Measurements from ENCODE around the gene PRPS1.

Gene PRPS1

GRCh38 chrX:107674480-107675364 is 46.4 kb downstream of the PRPS1 start:
- Histone ChIP-seq H3K9me3 (ENCODE audit: control insufficient read depth, low read length) (no peaks in the 10 kb centered on the region), H3K27ac (ENCODE audit: low read depth, low read length, severe bottlenecking) (no peak overlapping the region), H3K4me3 (ENCODE audit: extremely low read depth, insufficient read depth, low read length, poor library complexity, severe bottlenecking) (no peak overlapping the region), H3K36me3 (ENCODE audit: control insufficient read depth, insufficient read depth, low read length) (no peaks in the 10 kb centered on the region), H3K4me1 (ENCODE audit: control insufficient read depth, insufficient read depth, low read length, poor library complexity, severe bottlenecking) (peaks cover 7% of the 10 kb centered on the region)
- 20 to 73% methylated on average over 1 to 3 of the region's 9 CpGs for WGBS, 2 experiments (ENCODE audit: insufficient coverage in 2 of 2)

DNA sequence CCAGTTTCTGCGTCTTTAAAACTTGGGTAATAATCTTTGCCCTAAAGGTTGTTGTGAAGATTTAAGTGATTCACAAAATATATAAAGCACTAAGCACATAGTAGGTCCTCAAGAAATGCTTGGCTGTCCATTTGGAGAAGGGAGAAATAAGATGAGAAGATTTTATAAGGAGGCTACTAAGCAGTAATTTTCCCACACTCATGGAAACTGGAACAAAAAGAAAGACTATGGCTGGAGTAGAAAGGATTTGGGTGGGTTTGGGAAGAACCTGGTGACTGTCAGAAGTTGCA is 47.0 kb downstream of the PRPS1 start:
- peaks cover 7% of the 10 kb centered on the region for H3K4me1 ChIP-seq (ENCODE audit: control insufficient read depth, insufficient read depth, low read length, poor library complexity, severe bottlenecking)
- no peak overlapping the region for H3K4me3 ChIP-seq (ENCODE audit: extremely low read depth, insufficient read depth, low read length, poor library complexity, severe bottlenecking)
- no peaks in the 10 kb centered on the region for H3K36me3 ChIP-seq (ENCODE audit: control insufficient read depth, insufficient read depth, low read length)
- H3K9me3 ChIP-seq (ENCODE audit: control insufficient read depth, low read length) = no peaks in the 10 kb centered on the region
- H3K27ac ChIP-seq (ENCODE audit: low read depth, low read length, severe bottlenecking) = no peak overlapping the region
- no CpG with 5 or more reads among the region's 1 CpG for WGBS, 2 experiments (ENCODE audit: insufficient coverage in 2 of 2)

- H3K36me3 ChIP-seq (ENCODE audit: control insufficient read depth, insufficient read depth, low read length) = no peaks in the 10 kb centered on the region
- peak overlapping the region; percentile 5 for H3K4me3 ChIP-seq (ENCODE audit: extremely low read depth, insufficient read depth, low read length, poor library complexity, severe bottlenecking)
- H3K27ac ChIP-seq (ENCODE audit: low read depth, low read length, severe bottlenecking) = no peak overlapping the region
- H3K4me1 ChIP-seq (ENCODE audit: control insufficient read depth, insufficient read depth, low read length, poor library complexity, severe bottlenecking) = peaks cover 7% of the 10 kb centered on the region
- 43 to 67% methylated on average over 2 to 7 of the region's 9 CpGs for WGBS, 2 experiments (ENCODE audit: insufficient coverage in 2 of 2)
- H3K9me3 ChIP-seq (ENCODE audit: control insufficient read depth, low read length) = no peaks in the 10 kb centered on the region
Observed at GRCh38 chrX:107675823-107676555, 47.7 kb downstream of the PRPS1 start.

GRCh38 chrX:107676559-107677378 is 48.5 kb downstream of the PRPS1 start:
- WGBS, 2 experiments (ENCODE audit: insufficient coverage in 2 of 2) = 53 to 65% methylated on average over 2 to 5 of the region's 30 CpGs
- Histone ChIP-seq H3K4me3 (ENCODE audit: extremely low read depth, insufficient read depth, low read length, poor library complexity, severe bottlenecking) (peak overlapping the region; percentile 5), H3K27ac (ENCODE audit: low read depth, low read length, severe bottlenecking) (no peak overlapping the region), H3K9me3 (ENCODE audit: control insufficient read depth, low read length) (no peaks in the 10 kb centered on the region), H3K36me3 (ENCODE audit: control insufficient read depth, insufficient read depth, low read length) (no peaks in the 10 kb centered on the region), H3K4me1 (ENCODE audit: control insufficient read depth, insufficient read depth, low read length, poor library complexity, severe bottlenecking) (peaks cover 7% of the 10 kb centered on the region)

DNA sequence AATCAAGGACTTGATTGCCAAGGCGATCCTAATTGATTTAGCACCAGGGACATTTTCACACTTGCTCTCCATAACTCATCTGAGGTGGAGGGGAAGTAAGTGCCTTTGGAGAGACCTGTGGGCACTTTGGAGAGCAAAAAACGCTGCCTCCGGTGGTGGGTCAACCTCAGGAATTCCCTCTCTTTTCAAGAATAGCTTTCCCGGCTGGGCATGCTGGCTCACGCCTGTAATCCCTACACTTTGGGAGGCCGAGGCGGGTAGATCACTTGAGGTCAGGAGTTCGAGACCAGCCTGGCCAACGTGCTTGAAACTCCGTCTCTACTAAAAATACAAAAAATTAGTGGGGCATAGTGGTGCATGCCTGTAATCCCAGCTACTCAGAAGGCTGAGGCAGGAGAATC is 49.2 kb downstream of the PRPS1 start:
- no peaks in the 10 kb centered on the region for H3K9me3 ChIP-seq (ENCODE audit: control insufficient read depth, low read length)
- no peak overlapping the region for H3K4me3 ChIP-seq (ENCODE audit: extremely low read depth, insufficient read depth, low read length, poor library complexity, severe bottlenecking)
- H3K27ac ChIP-seq (ENCODE audit: low read depth, low read length, severe bottlenecking) = no peak overlapping the region
- H3K4me1 ChIP-seq (ENCODE audit: control insufficient read depth, insufficient read depth, low read length, poor library complexity, severe bottlenecking) = peaks cover 7% of the 10 kb centered on the region
- H3K36me3 ChIP-seq (ENCODE audit: control insufficient read depth, insufficient read depth, low read length) = no peaks in the 10 kb centered on the region
- WGBS, 2 experiments (ENCODE audit: insufficient coverage in 2 of 2) = 35% methylated on average over 3 of the region's 10 CpGs; no CpG with 5 or more reads in 1 of the 2 experiments

- Histone ChIP-seq H3K4me1 (ENCODE audit: control insufficient read depth, insufficient read depth, low read length, poor library complexity, severe bottlenecking) (peaks cover 7% of the 10 kb centered on the region), H3K36me3 (ENCODE audit: control insufficient read depth, insufficient read depth, low read length) (no peaks in the 10 kb centered on the region), H3K4me3 (ENCODE audit: extremely low read depth, insufficient read depth, low read length, poor library complexity, severe bottlenecking) (no peak overlapping the region), H3K9me3 (ENCODE audit: control insufficient read depth, low read length) (no peaks in the 10 kb centered on the region), H3K27ac (ENCODE audit: low read depth, low read length, severe bottlenecking) (no peak overlapping the region)
- 100% methylated on average over 1 of the region's 4 CpGs; no CpG with 5 or more reads in 1 of the 2 experiments for WGBS, 2 experiments (ENCODE audit: insufficient coverage in 2 of 2)
Observed at GRCh38 chrX:107677909-107678308, 49.6 kb downstream of the PRPS1 start.

DNA sequence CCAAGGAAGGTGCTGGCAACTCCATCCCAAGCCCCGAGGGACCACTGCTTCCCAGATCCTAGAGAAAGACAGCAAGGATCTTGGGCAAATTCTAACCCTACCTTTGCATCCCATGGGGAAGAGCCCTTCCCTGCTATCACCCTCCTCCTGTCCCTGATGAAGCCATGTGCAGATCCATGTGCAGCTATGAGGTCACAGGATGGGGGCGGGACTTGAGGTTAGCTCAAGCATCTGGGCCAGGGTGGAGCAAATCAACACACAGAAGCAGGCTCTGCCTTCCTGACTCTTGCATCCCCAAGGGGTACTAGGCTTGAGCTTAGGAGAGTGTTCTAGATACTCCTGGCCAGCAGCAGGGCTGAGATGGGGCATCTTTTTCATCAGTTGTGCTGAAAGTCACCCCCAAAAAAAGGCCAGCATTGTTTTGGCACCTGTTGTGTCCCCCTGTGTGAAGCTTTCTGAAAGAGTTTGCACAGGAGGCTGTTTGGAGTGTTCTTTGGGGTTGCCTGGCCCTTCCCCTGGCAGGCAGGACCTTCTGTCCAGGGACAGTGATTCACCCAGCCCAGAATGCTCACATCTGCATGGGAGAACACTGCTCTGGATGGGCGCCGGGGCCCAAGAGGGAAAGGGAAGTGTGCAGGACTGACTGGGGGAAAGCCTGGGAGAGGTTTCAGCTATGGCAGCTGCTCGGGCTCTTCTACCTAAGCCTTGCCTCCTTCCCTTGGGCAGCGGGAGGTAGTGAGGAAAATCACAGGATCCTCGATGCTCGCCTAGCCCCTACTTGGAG is 50.8 kb downstream of the PRPS1 start:
- H3K9me3 ChIP-seq (ENCODE audit: control insufficient read depth, low read length) = no peaks in the 10 kb centered on the region
- peaks cover 7% of the 10 kb centered on the region for H3K4me1 ChIP-seq (ENCODE audit: control insufficient read depth, insufficient read depth, low read length, poor library complexity, severe bottlenecking)
- H3K4me3 ChIP-seq (ENCODE audit: extremely low read depth, insufficient read depth, low read length, poor library complexity, severe bottlenecking) = no peak overlapping the region
- no peaks in the 10 kb centered on the region for H3K36me3 ChIP-seq (ENCODE audit: control insufficient read depth, insufficient read depth, low read length)
- WGBS, 2 experiments (ENCODE audit: insufficient coverage in 2 of 2) = 60 to 100% methylated on average over 1 of the region's 8 CpGs
- H3K27ac ChIP-seq (ENCODE audit: low read depth, low read length, severe bottlenecking) = no peak overlapping the region

DNA sequence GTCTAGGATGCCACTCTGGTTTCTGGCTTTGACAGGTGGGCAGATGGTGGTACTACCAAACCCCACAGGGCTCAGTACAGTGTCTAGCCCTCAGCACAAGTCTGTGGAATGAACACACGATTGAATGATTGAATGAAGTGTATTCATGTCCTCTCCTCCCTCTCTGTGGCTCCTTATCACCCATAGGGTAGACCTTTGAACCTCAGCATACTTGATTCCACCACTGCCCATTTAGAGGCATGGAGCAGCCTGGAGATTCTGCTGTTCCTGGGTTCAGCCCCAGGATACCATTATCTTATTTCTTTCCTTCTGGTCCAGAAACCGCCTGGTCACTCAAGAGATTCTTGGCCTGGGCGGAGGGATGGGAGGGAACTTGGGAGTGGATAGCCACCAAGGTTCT is 53.9 kb downstream of the PRPS1 start:
- no peak overlapping the region for H3K4me3 ChIP-seq (ENCODE audit: extremely low read depth, insufficient read depth, low read length, poor library complexity, severe bottlenecking)
- no CpG with 5 or more reads among the region's 3 CpGs for WGBS, 2 experiments (ENCODE audit: insufficient coverage in 2 of 2)
- no peak overlapping the region for H3K27ac ChIP-seq (ENCODE audit: low read depth, low read length, severe bottlenecking)
- no peaks in the 10 kb centered on the region for H3K36me3 ChIP-seq (ENCODE audit: control insufficient read depth, insufficient read depth, low read length)
- no peaks in the 10 kb centered on the region for H3K9me3 ChIP-seq (ENCODE audit: control insufficient read depth, low read length)
- H3K4me1 ChIP-seq (ENCODE audit: control insufficient read depth, insufficient read depth, low read length, poor library complexity, severe bottlenecking) = peaks cover 3% of the 10 kb centered on the region

- Histone ChIP-seq H3K27ac (ENCODE audit: low read depth, low read length, severe bottlenecking) (no peak overlapping the region), H3K4me1 (ENCODE audit: control insufficient read depth, insufficient read depth, low read length, poor library complexity, severe bottlenecking) (no peaks in the 10 kb centered on the region), H3K36me3 (ENCODE audit: control insufficient read depth, insufficient read depth, low read length) (no peaks in the 10 kb centered on the region), H3K9me3 (ENCODE audit: control insufficient read depth, low read length) (no peaks in the 10 kb centered on the region), H3K4me3 (ENCODE audit: extremely low read depth, insufficient read depth, low read length, poor library complexity, severe bottlenecking) (no peak overlapping the region)
- WGBS, 2 experiments (ENCODE audit: insufficient coverage in 2 of 2) = 17 to 86% methylated on average over 1 of the region's 4 CpGs
Observed at GRCh38 chrX:107683124-107683895, 55.0 kb downstream of the PRPS1 start.

Measured in mesodermal cell (in vitro differentiated cells).